K562 (cell line): Measurements from ENCODE around the gene WIPF2. TPM values are rescaled to one million over a fixed set of nuclear protein-coding genes. Genes with fewer than 3 reads are reported as not detected.

Experiments
- ATAC-seq: fragments of 200-7000 bp; cut with Tn5 transposase; 3 replicates; pipeline ENCODE4 v1.9.1; 2020; ENCODE audit warnings: moderate library complexity
- BruUV-seq: library from RNA; stranded (reverse); fragments of 400-500 nt; replicated peaks from 2 replicates; lab custom pipeline; 2021; lab: Mats Ljungman, UMichigan
- CTCF ChIA-PET: fragments of 300-600 bp; formaldehyde crosslinking; extraction: SDS; loops from one replicate; lab custom pipeline; 2021; ENCODE audit warnings: low intra/inter-chr PET ratio; lab: Yijun Ruan, JAX
- POLR2A ChIA-PET: fragments of 300-600, 350-650 bp; sonication (Branson Sonifier 250); formaldehyde crosslinking; extraction: SDS; loops from one replicate; lab custom pipeline; 2021; ENCODE audit warnings: antibody characterized with exemption, inconsistent platforms; lab: Yijun Ruan, JAX
- DNase-seq, 4 experiments: peaks; one replicate each; pipeline versions ENCODE4 v3.0.0 to v3.0.0-alpha.2; 2011 to 2018; ENCODE audit warnings: low spot score in 3 of 4, mixed read lengths in 3 of 4; ENCODE audit errors: extremely low read depth in 1 of 4
- FAIRE-seq: peaks from 2 replicates; lab custom pipeline; 2011; peaks lifted over from hg19 to GRCh38; lab: Jason Lieb, UNC
- H2AFZ ChIP-seq: 2 replicates; pipeline ENCODE4 v1.6.0; 2011; ENCODE audit warnings: low read depth, low read length, control low read depth, inconsistent platforms
- H3K27ac ChIP-seq: fragments of 200-600 bp; 3 replicates; pipeline ENCODE4 v1.8.0; 2011; ENCODE audit warnings: low read depth, mild to moderate bottlenecking, control low read depth, inconsistent platforms, low read length, moderate library complexity, mixed read lengths; ENCODE audit errors: extremely low read depth
- H3K27me3 ChIP-seq, 2 experiments: fragments of 300-600 bp in 1 of 2; 2 replicates in 1 of 2; 3 replicates in 1 of 2; pipeline versions ENCODE4 v1.6.0 to v1.8.0; 2011; ENCODE audit warnings: inconsistent platforms in 2 of 2, low read length in 2 of 2, mild to moderate bottlenecking in 1 of 2, mixed read lengths in 1 of 2, moderate library complexity in 1 of 2; ENCODE audit not compliant: control insufficient read depth in 2 of 2, insufficient read depth in 2 of 2
- H3K36me3 ChIP-seq: fragments of 300-600 bp; 3 replicates; pipeline ENCODE4 v1.8.0; 2011; ENCODE audit warnings: mild to moderate bottlenecking, low read length, inconsistent platforms; ENCODE audit not compliant: control insufficient read depth, insufficient read depth
- H3K4me1 ChIP-seq, 2 experiments: fragments of 200-600 bp in 1 of 2; replicated peaks in 1 of 2; 2 replicates in 1 of 2; 3 replicates in 1 of 2; pipeline versions ENCODE4 v1.5.1 to v1.8.0; 2011; ENCODE audit warnings: inconsistent platforms in 2 of 2, low read length in 2 of 2, mild to moderate bottlenecking in 1 of 2, mixed read lengths in 1 of 2, moderate library complexity in 1 of 2; ENCODE audit not compliant: control insufficient read depth in 2 of 2, insufficient read depth in 2 of 2
- H3K4me2 ChIP-seq: 2 replicates; pipeline ENCODE4 v1.6.1; 2011; ENCODE audit warnings: low read length, control low read depth, inconsistent platforms, mixed read lengths; ENCODE audit not compliant: insufficient read depth
- H3K4me3 ChIP-seq: fragments of 200-600 bp; sonication (generic), shearing (Covaris generic); 2 replicates; pipeline ENCODE4 v1.5.1; 2016; ENCODE audit warnings: control low read depth, inconsistent platforms
- H3K79me2 ChIP-seq: fragments of 200-600 bp; 3 replicates; pipeline ENCODE4 v1.8.0; 2011; ENCODE audit warnings: low read length, inconsistent platforms; ENCODE audit not compliant: control insufficient read depth, insufficient read depth
- H3K9ac ChIP-seq, 2 experiments: 2 replicates each; pipeline versions ENCODE4 v1.6.0 to v1.6.1; 2011; ENCODE audit warnings: low read depth in 2 of 2, low read length in 2 of 2, control low read depth in 1 of 2, inconsistent platforms in 1 of 2, mild to moderate bottlenecking in 1 of 2, mixed read lengths in 1 of 2; ENCODE audit not compliant: insufficient read depth in 1 of 2
- H3K9me1 ChIP-seq: one replicate; pipeline ENCODE4 v1.6.0; 2011; ENCODE audit warnings: inconsistent platforms, mild to moderate bottlenecking, low read length, moderate library complexity; ENCODE audit not compliant: control insufficient read depth, insufficient read depth
- H3K9me3 ChIP-seq: replicated peaks from 2 replicates; pipeline ENCODE4 v1.5.1; 2011; ENCODE audit warnings: low read depth, low read length, inconsistent platforms; ENCODE audit not compliant: control insufficient read depth, insufficient read depth
- H4K20me1 ChIP-seq: replicated peaks from 2 replicates; pipeline ENCODE4 v1.6.1; 2011; ENCODE audit warnings: low read length, inconsistent platforms, mixed read lengths; ENCODE audit not compliant: control insufficient read depth, insufficient read depth
- CBFA2T2 ChIP-seq: fragments of 450-650 bp; conservative IDR thresholded peaks from 2 replicates; pipeline ENCODE4 v1.6.1; 2017; ENCODE audit warnings: mild to moderate bottlenecking
- MYC ChIP-seq, 2 experiments: fragments of 250-450 bp in 1 of 2; sonication (Bioruptor Pico) in 1 of 2; IDR thresholded peaks; 2 replicates each; pipeline versions ENCODE4 v1.5.1 to v1.6.1; 2012 to 2021; ENCODE audit warnings: low read depth in 2 of 2, borderline replicate concordance in 1 of 2, improper control_type of control experiment in 1 of 2, low read length in 1 of 2, mild to moderate bottlenecking in 1 of 2, moderate library complexity in 1 of 2
- PCBP1 ChIP-seq: fragments of 200-400 bp; formaldehyde crosslinking; IDR thresholded peaks from 2 replicates; pipeline ENCODE4 v1.6.1; 2018; ENCODE audit warnings: mild to moderate bottlenecking, low read depth, low read length; ENCODE audit not compliant: poor library complexity, severe bottlenecking
- PYGO2 ChIP-seq: fragments of 450-650 bp; IDR thresholded peaks from 2 replicates; pipeline ENCODE4 v1.6.1; 2016; ENCODE audit warnings: mild to moderate bottlenecking, missing genetic modification characterization, moderate library complexity, missing compliant biosample characterization
- TAF7 ChIP-seq: fragments of 450-650 bp; IDR thresholded peaks from 2 replicates; pipeline ENCODE4 v1.6.1; 2016; ENCODE audit warnings: missing genetic modification characterization, missing compliant biosample characterization
- WGBS: fragments of 100-300 bp; shearing (Covaris generic); methylation state at CpG from one replicate; pipeline ENCODE4 v1.1.6; 2016; ENCODE audit warnings: low coverage, mixed read lengths; ENCODE audit not compliant: insufficient coverage; ENCODE audit errors: missing lambda C conversion rate; 5-methylcytosine and 5-hydroxymethylcytosine counted together
- in situ Hi-C: fragments of 300-500 bp; cut with MboI; formaldehyde crosslinking; loops from 4 replicates; pipeline ENCODE4 v1.15.0; 2018; ENCODE audit warnings: inconsistent platforms, mixed read lengths
- intact Hi-C: fragments of 100-400 bp; cut with micrococcal nuclease; formaldehyde crosslinking; loops from 2 replicates; pipeline ENCODE4 v1.14.2; 2022
- polyA plus RNA-seq, 8 experiments: library from polyadenylated mRNA; depleted of rRNA in 4 of 8; stranded (reverse) in 5 of 8; unstranded in 3 of 8; fragments of >200 nt; fragmentation: Nextera tagmentation in 2 of 8; fragmentation: Illumina TruSeq in 1 of 8; extraction: Ambion mirVana in 2 of 8; extraction: Trizol in 1 of 8; gene quantifications; 2 replicates each; pipeline versions ENCODE4 v1.2.1 to v1.2.3, GENCODE V29; 2011 to 2014; ENCODE audit warnings: inconsistent platforms in 1 of 8, missing spikeins in 1 of 8
- total RNA-seq, 7 experiments: library from RNA; depleted of rRNA in 6 of 7; stranded (reverse); fragments of >200 nt in 6 of 7; fragmentation: Illumina TruSeq in 2 of 7; extraction: Trizol in 2 of 7; gene quantifications; 2 replicates each; pipeline versions ENCODE4 v1.2.1 to v1.2.3, GENCODE V29; 2011 to 2021; ENCODE audit warnings: low replicate concordance in 1 of 7
- TF ChIP-seq, protein P1 (sequence below): fragments of 250-450 bp; sonication (Bioruptor Pico); IDR thresholded peaks from 2 replicates; pipeline ENCODE4 v1.5.0; 2020; ENCODE audit warnings: mild to moderate bottlenecking
- TF ChIP-seq, protein P2 (sequence below), 2 experiments: fragments of 450-650 bp; formaldehyde crosslinking in 1 of 2; IDR thresholded peaks; 2 replicates each; pipeline versions ENCODE4 v1.4.0 to v1.6.1; 2014 to 2020; ENCODE audit warnings: mild to moderate bottlenecking in 2 of 2, borderline replicate concordance in 1 of 2, low read depth in 1 of 2
- TF ChIP-seq, protein P3 (sequence below), 2 experiments: IDR thresholded peaks in 1 of 2; conservative IDR thresholded peaks in 1 of 2; 2 replicates each; pipeline ENCODE4 v1.6.1; 2016; ENCODE audit warnings: low read depth in 2 of 2, mild to moderate bottlenecking in 1 of 2, missing compliant biosample characterization in 1 of 2, missing genetic modification characterization in 1 of 2, moderate library complexity in 1 of 2

WIPF2 gene
- total and polyA plus RNA-seq, 9 of the 15 experiments (the other 6 are each of a cell fraction or from before 2014, with no cell fraction given), result 3.6 to 15.0 (median 5.3) TPM

DNA sequence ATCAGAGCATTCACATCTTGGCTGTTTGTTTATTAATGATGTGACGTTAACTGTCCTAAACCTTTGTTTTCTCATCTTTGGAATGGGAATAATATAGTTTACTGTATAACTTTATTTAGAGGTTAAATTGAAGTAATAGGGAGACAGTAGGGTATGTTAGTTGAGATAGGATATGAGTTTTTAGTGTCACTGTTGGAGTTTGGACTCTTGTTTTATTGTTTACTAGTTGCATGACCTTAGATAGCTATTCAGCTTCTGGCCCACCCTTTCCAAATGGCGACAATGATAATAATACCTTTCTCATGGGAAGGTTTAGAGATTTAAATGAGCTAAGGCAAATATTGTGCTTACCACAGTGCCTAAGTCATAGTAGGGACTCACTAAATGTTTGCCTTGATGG, 40.4 kb downstream of the WIPF2 start:
- Histone ChIP-seq H3K9ac (no peak overlapping the region), H4K20me1 (no peaks in the 10 kb centered on the region), H3K4me2 (no peak overlapping the region), H3K9me1 (no peaks in the 10 kb centered on the region), H3K4me3 (no peak overlapping the region), H3K27me3 (no peaks in the 10 kb centered on the region), H2AFZ (no peak overlapping the region), H3K9me3 (no peaks in the 10 kb centered on the region), H3K36me3 (peaks cover 56% of the 10 kb centered on the region; the same call in 2 of the 3 replicates), H3K79me2 (no peaks in the 10 kb centered on the region), H3K4me1 (peaks cover 2 to 3% of the 10 kb centered on the region in 2 experiments; a peak in 3 of 5 replicates), H3K27ac (no peak overlapping the region)
- ATAC-seq, result no peak
- DNase-seq, result no peak
- WGBS, result 75% methylated on average over 2 of the region's 2 CpGs
- no peak for FAIRE-seq
- ChIA-PET CTCF (no interaction called here), POLR2A (interaction anchor here (1.3 kb wide), 1 partner anchor 12 kb away, joined by 3 read pairs; no protein-coding TSS in a partner anchor)
- intact Hi-C loops (no loop called here), in situ Hi-C loops (no loop called here)
- no TSS peak for BruUV-seq
- TF ChIP-seq, protein P1, sequence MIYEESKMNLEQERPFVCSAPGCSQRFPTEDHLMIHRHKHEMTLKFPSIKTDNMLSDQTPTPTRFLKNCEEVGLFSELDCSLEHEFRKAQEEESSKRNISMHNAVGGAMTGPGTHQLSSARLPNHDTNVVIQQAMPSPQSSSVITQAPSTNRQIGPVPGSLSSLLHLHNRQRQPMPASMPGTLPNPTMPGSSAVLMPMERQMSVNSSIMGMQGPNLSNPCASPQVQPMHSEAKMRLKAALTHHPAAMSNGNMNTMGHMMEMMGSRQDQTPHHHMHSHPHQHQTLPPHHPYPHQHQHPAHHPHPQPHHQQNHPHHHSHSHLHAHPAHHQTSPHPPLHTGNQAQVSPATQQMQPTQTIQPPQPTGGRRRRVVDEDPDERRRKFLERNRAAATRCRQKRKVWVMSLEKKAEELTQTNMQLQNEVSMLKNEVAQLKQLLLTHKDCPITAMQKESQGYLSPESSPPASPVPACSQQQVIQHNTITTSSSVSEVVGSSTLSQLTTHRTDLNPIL, result no peak
- TF ChIP-seq PCBP1 (no peak), MYC (IDR thresholded peaks at IDR 0.05; ENCODE audit: low read depth, low read length) (no peak), MYC (CRISPR knock-in tag; IDR thresholded peaks at IDR 0.05; ENCODE audit: borderline replicate concordance, low read depth) (no peak), TAF7 (tag) (no peak), CBFA2T2 (no peak), PYGO2 (tag) (no peak)
- TF ChIP-seq, protein P2, sequence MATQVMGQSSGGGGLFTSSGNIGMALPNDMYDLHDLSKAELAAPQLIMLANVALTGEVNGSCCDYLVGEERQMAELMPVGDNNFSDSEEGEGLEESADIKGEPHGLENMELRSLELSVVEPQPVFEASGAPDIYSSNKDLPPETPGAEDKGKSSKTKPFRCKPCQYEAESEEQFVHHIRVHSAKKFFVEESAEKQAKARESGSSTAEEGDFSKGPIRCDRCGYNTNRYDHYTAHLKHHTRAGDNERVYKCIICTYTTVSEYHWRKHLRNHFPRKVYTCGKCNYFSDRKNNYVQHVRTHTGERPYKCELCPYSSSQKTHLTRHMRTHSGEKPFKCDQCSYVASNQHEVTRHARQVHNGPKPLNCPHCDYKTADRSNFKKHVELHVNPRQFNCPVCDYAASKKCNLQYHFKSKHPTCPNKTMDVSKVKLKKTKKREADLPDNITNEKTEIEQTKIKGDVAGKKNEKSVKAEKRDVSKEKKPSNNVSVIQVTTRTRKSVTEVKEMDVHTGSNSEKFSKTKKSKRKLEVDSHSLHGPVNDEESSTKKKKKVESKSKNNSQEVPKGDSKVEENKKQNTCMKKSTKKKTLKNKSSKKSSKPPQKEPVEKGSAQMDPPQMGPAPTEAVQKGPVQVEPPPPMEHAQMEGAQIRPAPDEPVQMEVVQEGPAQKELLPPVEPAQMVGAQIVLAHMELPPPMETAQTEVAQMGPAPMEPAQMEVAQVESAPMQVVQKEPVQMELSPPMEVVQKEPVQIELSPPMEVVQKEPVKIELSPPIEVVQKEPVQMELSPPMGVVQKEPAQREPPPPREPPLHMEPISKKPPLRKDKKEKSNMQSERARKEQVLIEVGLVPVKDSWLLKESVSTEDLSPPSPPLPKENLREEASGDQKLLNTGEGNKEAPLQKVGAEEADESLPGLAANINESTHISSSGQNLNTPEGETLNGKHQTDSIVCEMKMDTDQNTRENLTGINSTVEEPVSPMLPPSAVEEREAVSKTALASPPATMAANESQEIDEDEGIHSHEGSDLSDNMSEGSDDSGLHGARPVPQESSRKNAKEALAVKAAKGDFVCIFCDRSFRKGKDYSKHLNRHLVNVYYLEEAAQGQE (IDR thresholded peaks at IDR 0.05; ENCODE audit: borderline replicate concordance), result no peak
- TF ChIP-seq, protein P2 (CRISPR knock-in tag; IDR thresholded peaks at IDR 0.05; ENCODE audit: low read depth), result no peak
- TF ChIP-seq, protein P3, sequence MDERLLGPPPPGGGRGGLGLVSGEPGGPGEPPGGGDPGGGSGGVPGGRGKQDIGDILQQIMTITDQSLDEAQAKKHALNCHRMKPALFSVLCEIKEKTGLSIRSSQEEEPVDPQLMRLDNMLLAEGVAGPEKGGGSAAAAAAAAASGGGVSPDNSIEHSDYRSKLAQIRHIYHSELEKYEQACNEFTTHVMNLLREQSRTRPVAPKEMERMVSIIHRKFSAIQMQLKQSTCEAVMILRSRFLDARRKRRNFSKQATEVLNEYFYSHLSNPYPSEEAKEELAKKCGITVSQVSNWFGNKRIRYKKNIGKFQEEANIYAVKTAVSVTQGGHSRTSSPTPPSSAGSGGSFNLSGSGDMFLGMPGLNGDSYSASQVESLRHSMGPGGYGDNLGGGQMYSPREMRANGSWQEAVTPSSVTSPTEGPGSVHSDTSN (CRISPR knock-in tag; IDR thresholded peaks at IDR 0.05; ENCODE audit: low read depth), result no peak
- TF ChIP-seq, protein P3 (tag; conservative IDR thresholded peaks at IDR 0.05; ENCODE audit: low read depth), result no peak
